Esophagus muscularis mucosa (tissue), 4 donors: ENCODE data around the gene USP47. TPM values are rescaled to one million over a fixed set of nuclear protein-coding genes. Genes with fewer than 3 reads are reported as not detected.

ENCODE experiments used
- DNase-seq: peaks from one replicate; pipeline ENCODE4 v3.0.0-alpha.2; 2017; ENCODE audit errors: extremely low spot score
- H3K27ac ChIP-seq, 4 donors: fragments of 200-600 bp; sonication (generic); replicated peaks in 1 of 4; 1 replicate in 3 of 4; 2 replicates in 1 of 4; pipeline ENCODE4 v1.5.1; 2016 to 2019; ENCODE audit warnings: mild to moderate bottlenecking in 1 of 4
- H3K27me3 ChIP-seq, 4 donors: fragments of 200-600 bp; sonication (generic); one replicate each; pipeline versions ENCODE4 v1.5.1 to v1.6.0; 2016 to 2019
- H3K36me3 ChIP-seq, 4 donors: fragments of 200-600 bp; sonication (generic); one replicate each; pipeline ENCODE4 v1.5.1; 2016 to 2019
- H3K4me1 ChIP-seq, 4 donors: fragments of 200-600 bp; sonication (generic); one replicate each; pipeline ENCODE4 v1.5.1; 2016 to 2019
- H3K4me3 ChIP-seq, 4 donors: fragments of 200-600 bp; sonication (generic); 1 replicate in 2 of 4; 2 replicates in 2 of 4; pipeline ENCODE4 v1.5.1; 2016 to 2019; ENCODE audit warnings: mild to moderate bottlenecking in 4 of 4, moderate library complexity in 1 of 4
- H3K9me3 ChIP-seq, 4 donors: fragments of 200-600 bp; sonication (generic); 1 replicate in 3 of 4; 2 replicates in 1 of 4; pipeline ENCODE4 v1.5.1; 2016 to 2019
- EP300 ChIP-seq: sonication (generic); formaldehyde crosslinking; IDR thresholded peaks from one replicate; pipeline ENCODE4 v1.6.1; 2017; ENCODE audit warnings: antibody characterized with exemption
- POLR2A ChIP-seq: fragments of 450-650 bp; IDR thresholded peaks from one replicate; pipeline ENCODE4 v1.6.1; 2017; ENCODE audit warnings: antibody characterized with exemption, moderate library complexity, mild to moderate bottlenecking, low read depth
- POLR2AphosphoS5 ChIP-seq, 2 donors: sonication (generic); formaldehyde crosslinking; IDR thresholded peaks; one replicate each; pipeline ENCODE4 v1.6.1; 2017; ENCODE audit warnings: antibody characterized with exemption in 2 of 2
- WGBS: methylation state at CpG from one replicate; pipeline ENCODE4 v1.1.5; 2018; 5-methylcytosine and 5-hydroxymethylcytosine counted together
- intact Hi-C: fragments of 100-400 bp; cut with DNase I; formaldehyde crosslinking; loops from one replicate; pipeline ENCODE4 v1.15.1; 2023
- total RNA-seq, 4 donors: library from RNA; depleted of rRNA; stranded (reverse); fragments of >200 nt; gene quantifications; one replicate each; pipeline versions ENCODE4 v1.1.0 to v1.2.1, GENCODE V29; 2016
- TF ChIP-seq, protein P1 (sequence below), 3 experiments: fragments of 200-600 bp in 2 of 3; fragments of 450-650 bp in 1 of 3; sonication (generic) in 2 of 3; IDR thresholded peaks; one replicate each; pipeline ENCODE4 v1.5.1; 2017 to 2019; ENCODE audit warnings: antibody characterized with exemption in 3 of 3, mild to moderate bottlenecking in 2 of 3, moderate library complexity in 1 of 3

USP47 gene
- total RNA-seq, 4 donors from 2014 or later = 86.2 to 112 (median 96.5) TPM

DNA sequence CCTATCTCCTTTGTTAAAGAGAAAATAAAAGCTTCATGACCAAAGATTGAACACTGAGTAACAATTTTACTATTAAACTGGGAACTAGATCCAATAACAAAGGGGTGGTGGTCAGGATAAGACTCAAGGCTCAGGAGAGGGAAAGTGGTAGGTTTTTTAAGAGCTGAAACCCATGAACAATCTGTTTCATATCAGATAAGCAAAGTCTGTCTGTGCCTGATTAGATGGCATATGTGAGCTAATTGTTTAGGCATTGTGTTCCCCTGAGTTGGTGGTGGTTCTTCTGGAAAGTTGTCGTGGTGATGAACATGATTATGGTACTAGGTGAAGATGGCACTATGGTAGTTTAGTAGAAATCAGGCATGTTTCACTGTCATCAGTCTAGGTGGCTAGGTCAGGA, 24.4 kb downstream of the USP47 start:
- Histone ChIP-seq H3K27me3 (no peaks in the 10 kb centered on the region), H3K9me3 (peaks cover 0 to 13% (median 6%) of the 10 kb centered on the region in 4 donors), H3K36me3 (no peaks in the 10 kb centered on the region), H3K4me3 (no peak overlapping the region), H3K4me1 (peaks cover 6 to 30% (median 15%) of the 10 kb centered on the region in 4 donors), H3K27ac (no peak overlapping the region)
- no peak for DNase-seq
- 73% methylated on average over 1 of the region's 1 CpG for WGBS
- TF ChIP-seq POLR2A (no peak), POLR2AphosphoS5 (IDR thresholded peaks at IDR 0.05) (no peak), EP300 (no peak)
- TF ChIP-seq, protein P1, sequence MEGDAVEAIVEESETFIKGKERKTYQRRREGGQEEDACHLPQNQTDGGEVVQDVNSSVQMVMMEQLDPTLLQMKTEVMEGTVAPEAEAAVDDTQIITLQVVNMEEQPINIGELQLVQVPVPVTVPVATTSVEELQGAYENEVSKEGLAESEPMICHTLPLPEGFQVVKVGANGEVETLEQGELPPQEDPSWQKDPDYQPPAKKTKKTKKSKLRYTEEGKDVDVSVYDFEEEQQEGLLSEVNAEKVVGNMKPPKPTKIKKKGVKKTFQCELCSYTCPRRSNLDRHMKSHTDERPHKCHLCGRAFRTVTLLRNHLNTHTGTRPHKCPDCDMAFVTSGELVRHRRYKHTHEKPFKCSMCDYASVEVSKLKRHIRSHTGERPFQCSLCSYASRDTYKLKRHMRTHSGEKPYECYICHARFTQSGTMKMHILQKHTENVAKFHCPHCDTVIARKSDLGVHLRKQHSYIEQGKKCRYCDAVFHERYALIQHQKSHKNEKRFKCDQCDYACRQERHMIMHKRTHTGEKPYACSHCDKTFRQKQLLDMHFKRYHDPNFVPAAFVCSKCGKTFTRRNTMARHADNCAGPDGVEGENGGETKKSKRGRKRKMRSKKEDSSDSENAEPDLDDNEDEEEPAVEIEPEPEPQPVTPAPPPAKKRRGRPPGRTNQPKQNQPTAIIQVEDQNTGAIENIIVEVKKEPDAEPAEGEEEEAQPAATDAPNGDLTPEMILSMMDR (IDR thresholded peaks at IDR 0.05) = no peak
- intact Hi-C loops = no loop called here

DNA sequence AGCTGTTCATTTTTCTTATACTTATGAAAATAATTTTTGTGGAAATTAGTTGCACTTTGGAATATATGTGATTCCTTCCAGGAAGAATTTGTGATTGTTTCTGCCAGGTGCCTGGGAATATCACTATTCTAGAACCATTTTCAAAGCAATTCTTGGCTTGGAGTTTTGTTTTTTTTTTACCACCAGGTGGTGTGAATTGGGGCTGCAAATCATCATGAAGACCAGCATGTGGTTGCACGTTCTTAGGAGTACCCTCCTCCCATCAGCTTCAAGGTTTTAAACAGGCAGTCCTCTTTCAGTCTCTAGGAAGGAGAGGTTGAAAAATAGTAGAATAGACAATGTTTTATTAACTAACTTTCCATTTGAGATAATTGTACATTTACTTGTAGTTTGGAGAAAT, 25.9 kb downstream of the USP47 start:
- WGBS = 94% methylated on average over 1 of the region's 1 CpG
- TF ChIP-seq, protein P1 (IDR thresholded peaks at IDR 0.05) = no peak
- no peak for TF ChIP-seq POLR2A
- TF ChIP-seq POLR2AphosphoS5 (IDR thresholded peaks at IDR 0.05) = no peak
- TF ChIP-seq EP300 = no peak
- Histone ChIP-seq H3K4me3 (no peak overlapping the region), H3K9me3 (peaks cover 0 to 13% (median 6%) of the 10 kb centered on the region in 4 donors), H3K36me3 (no peaks in the 10 kb centered on the region), H3K27me3 (no peaks in the 10 kb centered on the region), H3K4me1 (peaks cover 17 to 33% (median 26%) of the 10 kb centered on the region in 4 donors), H3K27ac (no peak overlapping the region)
- intact Hi-C loops = no loop called here
- DNase-seq = no peak

DNA sequence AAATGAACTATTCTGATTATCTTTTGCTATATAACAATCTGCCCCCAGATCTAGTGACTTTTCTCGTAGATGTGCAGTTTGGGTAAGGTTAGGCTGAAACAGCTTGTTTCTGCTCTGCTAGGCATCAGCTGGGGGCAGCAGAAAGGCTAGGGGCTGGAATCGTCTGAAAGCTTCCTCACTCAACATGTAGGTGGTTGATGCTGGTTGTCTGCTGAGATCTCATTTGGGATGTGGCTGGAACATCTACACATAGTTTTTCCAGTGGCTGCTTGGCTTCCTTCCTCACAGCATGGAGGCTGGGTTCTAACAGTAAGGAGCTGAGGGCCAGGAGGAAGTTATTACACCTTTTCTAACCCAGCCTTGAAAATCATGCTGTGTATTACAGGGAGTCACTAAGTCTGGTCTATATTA, 30.2 kb downstream of the USP47 start:
- Histone ChIP-seq H3K4me3 (no peak overlapping the region), H3K27me3 (no peaks in the 10 kb centered on the region), H3K27ac (no peak overlapping the region), H3K9me3 (peaks cover 0 to 9% (median 2%) of the 10 kb centered on the region in 4 donors), H3K4me1 (peaks cover 19 to 37% (median 30%) of the 10 kb centered on the region in 4 donors), H3K36me3 (peaks cover 0 to 8% (median 0%) of the 10 kb centered on the region in 4 donors)
- TF ChIP-seq POLR2A (no peak), POLR2AphosphoS5 (IDR thresholded peaks at IDR 0.05) (no peak), EP300 (no peak)
- TF ChIP-seq, protein P1 (IDR thresholded peaks at IDR 0.05) = no peak
- DNase-seq = no peak
- 87% methylated on average over 1 of the region's 2 CpGs for WGBS
- intact Hi-C loops = no loop called here

DNA sequence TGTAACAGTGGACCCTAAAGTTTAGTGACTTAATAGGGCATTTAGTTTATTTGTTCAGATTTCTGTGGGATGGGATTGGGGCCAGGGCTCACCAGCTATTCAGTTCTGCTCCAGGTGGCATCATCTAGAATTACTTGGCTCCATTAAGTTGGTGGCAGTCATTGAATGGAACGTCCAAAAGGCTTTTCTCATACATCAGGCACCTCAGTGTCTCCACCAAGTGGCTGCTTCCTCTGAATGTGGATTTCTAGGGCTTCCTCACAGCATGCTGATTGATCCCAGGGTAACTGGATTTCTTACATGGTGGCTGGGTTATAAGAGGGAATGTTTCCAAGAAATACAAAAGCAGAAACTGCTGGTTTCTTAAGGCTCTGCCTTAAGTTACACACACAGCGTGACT, 34.7 kb downstream of the USP47 start:
- peaks cover 30 to 58% (median 35%) of the 10 kb centered on the region in 4 donors for H3K4me1 ChIP-seq
- WGBS = 82% methylated on average over 2 of the region's 2 CpGs
- TF ChIP-seq POLR2A (no peak), EP300 (no peak), POLR2AphosphoS5 (IDR thresholded peaks at IDR 0.05) (no peak)
- TF ChIP-seq, protein P1 (IDR thresholded peaks at IDR 0.05) = no peak
- no peaks in the 10 kb centered on the region for H3K9me3 ChIP-seq
- H3K36me3 ChIP-seq = peaks cover 0 to 8% (median 0%) of the 10 kb centered on the region in 4 donors
- no peaks in the 10 kb centered on the region for H3K27me3 ChIP-seq
- intact Hi-C loops = no loop called here
- no peak overlapping the region for H3K4me3 ChIP-seq
- no peak overlapping the region for H3K27ac ChIP-seq
- no peak for DNase-seq

DNA sequence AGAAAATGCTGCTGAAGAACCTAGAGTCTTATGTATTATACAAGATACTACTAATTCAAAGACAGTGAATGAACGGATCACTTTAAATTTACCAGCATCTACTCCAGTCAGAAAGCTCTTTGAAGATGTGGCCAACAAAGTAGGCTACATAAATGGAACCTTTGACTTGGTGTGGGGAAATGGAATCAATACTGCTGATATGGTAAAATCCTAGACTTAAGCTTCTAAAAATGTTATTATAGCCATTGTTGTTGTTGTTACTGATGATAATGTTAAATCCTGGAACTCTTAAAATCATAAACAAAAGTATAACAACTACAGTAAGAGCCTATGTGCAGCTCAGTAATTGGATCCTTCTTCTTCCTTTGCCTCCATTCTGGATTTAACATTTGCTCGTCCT, 38.4 kb downstream of the USP47 start:
- Histone ChIP-seq H3K4me1 (peaks cover 19 to 57% (median 41%) of the 10 kb centered on the region in 4 donors), H3K36me3 (peaks cover 8 to 17% (median 9%) of the 10 kb centered on the region in 4 donors), H3K4me3 (no peak overlapping the region), H3K9me3 (no peaks in the 10 kb centered on the region), H3K27ac (no peak overlapping the region), H3K27me3 (no peaks in the 10 kb centered on the region)
- TF ChIP-seq POLR2AphosphoS5 (IDR thresholded peaks at IDR 0.05) = no peak
- TF ChIP-seq, protein P1 (IDR thresholded peaks at IDR 0.05) = no peak
- TF ChIP-seq POLR2A = no peak
- no peak for TF ChIP-seq EP300
- 84% methylated on average over 2 of the region's 2 CpGs for WGBS
- no peak for DNase-seq
- intact Hi-C loops = no loop called here
